Stimulated activated naive CD4-positive, alpha-beta T cell treated with Interleukin-2 at 50 U/mL for 16 hours (primary cell): Measurements from ENCODE around the gene PIK3CB.
"Not testable (repeated sequence)": the region's sequence is repeated elsewhere in the genome, so short reads cannot be mapped to it uniquely, and the experiment has no call there.

Experiments
- DNase-seq: peaks from one replicate; lab custom pipeline; 2025; lab: John Stamatoyannopoulos, UW

The PIK3CB gene

DNA sequence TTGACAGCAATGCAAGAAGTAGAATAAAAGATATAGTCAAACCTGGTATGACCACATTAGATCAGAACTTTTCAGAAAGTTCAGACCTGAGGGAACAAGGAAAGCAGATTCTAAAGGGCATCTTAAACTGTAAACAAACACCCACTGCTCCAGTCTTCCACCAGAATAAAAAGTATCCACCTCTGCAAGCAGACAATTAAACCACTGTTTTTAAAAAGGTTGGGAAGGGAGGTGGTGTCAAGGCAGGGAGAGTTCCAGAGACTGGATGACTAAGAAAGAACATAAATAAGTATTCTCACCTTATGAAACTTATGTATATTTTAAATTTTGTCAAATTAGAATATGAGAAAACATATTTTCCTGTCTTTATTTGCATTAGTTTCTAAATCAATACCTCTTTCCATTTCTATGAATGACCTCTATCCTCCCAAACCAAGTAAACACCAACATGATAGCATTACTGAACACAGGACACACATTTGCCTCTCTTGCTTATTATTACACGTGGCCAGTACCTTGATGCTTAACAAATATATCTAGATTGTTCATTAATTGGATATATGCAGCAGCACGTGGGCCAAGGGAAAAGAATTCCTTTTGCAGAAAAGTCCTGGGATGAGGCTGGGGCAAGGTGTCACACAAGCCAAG lies 31.6 kb downstream of the PIK3CB start:
- DNase-seq: no peak

DNA sequence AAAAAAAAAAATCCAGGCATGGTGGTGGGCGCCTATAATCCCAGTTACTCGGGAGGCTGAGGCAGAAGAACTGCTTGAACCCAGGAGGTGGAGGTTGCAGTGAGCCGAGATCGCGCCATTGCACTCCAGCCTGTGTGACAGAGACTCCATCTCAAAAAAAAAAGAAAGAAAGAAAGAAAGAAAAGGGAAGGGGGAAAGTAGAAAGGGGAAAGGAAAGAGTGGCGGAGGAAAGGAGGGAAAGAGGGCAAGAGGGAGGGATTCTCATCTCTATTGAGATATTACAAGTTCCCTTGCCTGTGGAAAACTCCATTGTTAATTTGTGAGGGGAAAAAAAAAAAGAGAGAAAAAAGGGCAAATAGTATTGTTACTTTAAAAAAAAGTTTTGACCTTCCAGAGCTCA lies 32.5 kb downstream of the PIK3CB start:
- not testable (repeated sequence) for DNase-seq

GRCh38 chr3:138801792-138802191 lies 32.9 kb downstream of the PIK3CB start:
- DNase-seq: no peak

- DNase-seq: no peak
Observed at GRCh38 chr3:138800248-138800647, 34.5 kb downstream of the PIK3CB start.

GRCh38 chr3:138799822-138800221 lies 34.9 kb downstream of the PIK3CB start:
- no peak for DNase-seq

- no peak for DNase-seq
Observed at GRCh38 chr3:138797508-138798038, 37.2 kb downstream of the PIK3CB start.

DNA sequence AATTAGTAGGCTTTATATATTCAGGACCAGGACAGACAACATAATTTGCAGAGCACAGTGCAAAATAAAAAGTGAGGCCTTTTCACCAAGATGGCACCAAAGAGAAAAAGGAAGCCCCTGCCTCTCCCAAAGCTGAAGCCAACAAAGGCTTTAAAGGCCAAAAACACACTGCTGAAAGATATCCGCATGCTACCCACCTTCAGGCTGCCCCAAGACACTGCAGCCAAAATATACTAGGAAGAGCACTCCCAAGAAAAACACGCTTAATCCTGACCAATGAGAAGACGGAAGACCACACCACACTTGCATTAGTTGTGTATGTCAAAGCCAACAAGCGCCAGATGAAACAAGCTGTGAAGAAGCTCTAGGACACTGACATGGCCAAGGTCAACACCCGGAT lies 38.0 kb downstream of the PIK3CB start:
- DNase-seq: no peak

DNA sequence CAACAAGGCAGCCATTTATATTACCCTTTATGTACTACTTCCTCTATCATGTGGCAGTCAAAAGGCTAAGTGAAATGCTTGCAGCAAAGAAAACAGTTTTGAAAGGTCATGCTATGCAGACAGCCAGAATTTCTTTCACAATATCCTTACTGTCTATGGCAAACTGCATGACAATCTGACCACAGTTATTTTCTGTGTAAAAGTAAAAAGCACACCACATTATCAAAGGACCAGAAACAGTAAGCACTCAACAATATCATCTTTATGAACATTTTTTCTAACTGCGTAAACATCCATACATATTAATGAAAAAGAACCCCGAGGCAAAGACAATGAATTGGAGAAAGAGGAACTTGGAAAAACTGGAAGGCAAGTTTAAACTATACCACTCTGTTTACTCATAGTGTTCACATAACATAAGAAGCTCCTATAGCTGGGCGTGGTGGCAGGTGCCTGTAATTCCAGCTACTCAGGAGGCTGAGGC lies 47.9 kb downstream of the PIK3CB start:
- DNase-seq: no peak

DNA sequence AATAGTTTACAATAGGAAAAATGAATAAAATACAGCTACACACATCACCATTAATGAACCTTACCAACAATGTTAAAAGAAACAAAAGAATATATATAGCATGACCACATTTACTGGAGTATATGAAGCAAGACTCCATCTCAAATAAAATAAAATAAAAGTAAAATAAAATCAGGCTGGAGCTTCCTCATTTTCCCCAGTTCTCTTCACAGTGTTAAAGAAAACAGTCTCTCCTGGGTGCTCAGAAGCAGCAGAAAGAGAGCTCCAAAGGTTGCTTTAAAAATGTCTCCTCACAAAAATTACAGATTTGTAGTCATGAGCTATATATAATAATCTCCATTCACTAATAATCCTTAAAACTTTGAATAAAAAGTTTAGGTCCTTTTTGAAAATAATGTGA lies 48.8 kb downstream of the PIK3CB start:
- no peak for DNase-seq

DNA sequence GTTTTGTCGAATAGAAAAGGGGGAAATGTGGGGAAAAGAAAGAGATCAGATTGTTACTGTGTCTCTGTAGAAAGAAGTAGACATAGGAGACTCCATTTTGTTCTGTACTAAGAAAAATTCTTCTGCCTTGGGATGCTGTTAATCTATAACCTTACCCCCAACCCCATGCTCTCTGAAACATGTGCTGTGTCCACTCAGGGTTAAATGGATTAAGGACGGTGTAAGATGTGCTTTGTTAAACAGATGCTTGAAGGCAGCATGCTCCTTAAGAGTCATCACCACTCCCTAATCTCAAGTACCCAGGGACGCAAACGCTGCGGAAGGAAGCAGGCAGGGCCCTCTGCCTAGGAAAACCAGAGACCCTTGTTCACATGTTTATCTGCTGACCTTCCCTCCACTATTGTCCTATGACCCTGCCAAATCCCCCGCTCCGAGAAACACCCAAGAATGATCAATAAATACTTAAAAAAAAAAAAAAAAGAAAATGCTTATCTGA lies 49.3 kb downstream of the PIK3CB start:
- DNase-seq: not testable (repeated sequence)

DNA sequence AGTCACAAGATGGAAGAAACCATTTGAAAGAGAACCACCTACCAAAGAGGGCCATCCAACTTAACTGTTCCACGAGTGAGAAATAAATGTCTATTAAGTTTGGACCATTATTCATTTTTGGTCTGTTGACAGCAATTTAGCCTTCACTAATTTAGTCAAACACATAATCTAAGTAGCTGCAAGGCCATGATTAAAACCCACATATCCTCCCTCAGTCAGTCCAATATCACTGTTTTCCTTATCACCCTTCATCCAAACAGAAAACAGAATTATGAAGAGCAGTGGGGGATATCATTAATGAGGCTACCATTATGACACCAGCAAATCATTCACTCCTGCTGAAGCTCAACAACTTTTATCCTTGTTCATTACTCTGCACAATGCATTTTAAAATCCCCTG lies 52.0 kb downstream of the PIK3CB start:
- DNase-seq: no peak

GRCh38 chr3:138781012-138781470 lies 53.7 kb downstream of the PIK3CB start:
- peak; percentile 18 for DNase-seq

GRCh38 chr3:138778643-138779042 lies 56.1 kb downstream of the PIK3CB start:
- no peak for DNase-seq

DNA sequence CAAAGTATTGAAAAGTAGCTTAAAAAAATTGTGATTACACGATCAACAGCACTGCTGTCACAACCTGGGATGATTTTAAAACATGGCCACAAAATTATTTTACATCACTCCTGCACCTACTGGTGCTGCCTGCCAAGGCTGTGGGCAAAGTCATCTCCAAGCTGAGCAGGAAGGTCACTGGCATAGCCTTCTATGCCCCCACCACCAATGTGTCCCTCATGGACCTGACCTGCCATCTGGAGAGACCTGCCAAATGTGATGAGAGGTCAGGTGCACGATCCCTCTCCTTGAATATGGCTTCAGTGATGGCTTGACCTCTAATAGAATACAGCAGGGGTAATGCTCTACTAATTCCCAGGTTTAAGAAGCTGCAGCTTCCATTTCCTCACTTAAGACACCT lies 57.8 kb downstream of the PIK3CB start:
- no peak for DNase-seq

DNA sequence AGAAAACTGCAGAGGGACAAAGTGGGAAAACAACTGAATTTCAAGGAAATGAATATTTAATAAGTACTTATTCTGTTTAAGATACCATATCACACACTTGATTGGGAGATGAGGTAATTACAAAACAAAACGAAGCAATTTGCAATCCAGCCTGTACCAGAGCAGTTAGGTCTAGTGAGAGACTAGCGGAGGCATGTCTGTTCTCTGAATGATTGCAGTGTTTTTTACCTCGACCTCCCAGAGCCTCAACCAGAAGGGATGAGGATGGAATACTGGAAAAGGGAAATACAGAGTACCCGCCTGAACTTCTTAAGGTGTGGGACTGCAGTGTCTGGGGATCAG lies 59.5 kb downstream of the PIK3CB start:
- no peak for DNase-seq

DNA sequence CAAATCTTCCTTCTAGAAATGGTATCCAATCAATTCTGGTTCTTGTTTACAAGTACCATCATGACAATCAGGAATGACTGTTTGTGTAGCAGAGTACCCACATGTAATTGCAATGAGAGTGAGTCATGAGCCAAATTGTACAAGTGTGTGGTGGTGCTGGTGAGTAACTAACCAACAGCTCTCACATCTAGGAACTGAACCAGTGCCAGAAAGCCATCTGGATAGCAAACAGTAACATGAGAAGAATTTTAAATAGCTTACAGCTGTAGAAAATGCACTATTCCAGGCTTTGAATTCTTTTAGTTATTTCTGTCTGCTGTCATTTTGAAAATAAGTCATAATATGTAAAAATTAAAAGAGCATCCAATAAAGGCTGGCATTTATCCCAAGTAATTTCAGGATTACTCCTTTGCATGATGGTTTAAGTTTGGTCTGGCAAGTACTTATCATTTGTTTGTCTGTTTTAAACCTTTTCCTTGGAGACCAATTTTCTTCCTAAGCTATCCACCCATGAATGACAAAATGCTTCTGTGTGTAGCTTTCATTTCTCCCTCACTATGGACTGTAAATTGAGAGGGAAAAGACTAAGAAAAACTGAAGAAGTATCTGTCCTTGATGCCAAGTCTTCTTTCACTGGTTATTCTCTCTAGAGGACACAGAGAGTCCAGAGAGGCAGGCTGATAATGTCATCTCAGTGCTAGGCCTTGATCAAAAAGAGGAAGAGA lies 60.0 kb downstream of the PIK3CB start:
- DNase-seq: no peak

- no peak for DNase-seq
Observed at GRCh38 chr3:138771585-138771984, 63.1 kb downstream of the PIK3CB start.

DNA sequence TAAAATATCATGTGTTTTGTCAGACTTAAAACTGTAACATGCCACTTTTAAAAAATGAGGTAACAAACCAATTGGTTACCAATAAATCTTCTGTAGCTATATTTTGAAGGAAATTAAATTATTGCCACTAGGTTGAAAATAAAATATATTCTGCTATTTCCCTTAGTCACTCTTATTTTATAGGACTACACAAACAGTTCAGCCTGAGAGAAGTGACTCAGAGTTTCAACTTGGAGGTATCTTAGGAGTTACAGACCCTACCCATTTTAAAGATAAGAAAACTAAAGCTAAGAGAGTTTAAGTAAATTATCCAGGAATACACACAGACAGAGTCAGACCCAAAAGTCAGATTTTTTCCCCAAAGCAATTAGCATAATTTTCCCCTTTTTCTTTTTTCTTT lies 65.1 kb downstream of the PIK3CB start:
- no peak for DNase-seq

DNA sequence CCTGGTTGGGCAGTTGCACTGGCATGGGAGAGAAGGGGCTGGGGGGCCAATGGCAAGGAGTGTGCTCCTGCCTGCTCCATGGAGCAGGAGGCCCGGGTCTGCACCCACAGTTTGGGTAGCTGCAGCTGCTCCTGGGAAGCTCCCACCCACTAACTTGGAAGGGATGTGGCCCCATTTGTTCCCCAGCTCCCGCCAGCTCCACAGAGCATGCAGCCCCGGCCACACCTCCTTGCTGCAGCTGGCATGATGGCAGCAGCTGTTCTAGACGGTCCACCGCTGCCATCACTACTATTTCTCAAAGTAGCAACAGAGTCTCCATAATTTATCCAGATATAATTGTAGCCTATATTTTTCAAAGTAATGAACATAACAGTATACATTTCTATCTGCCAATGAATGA lies 65.8 kb downstream of the PIK3CB start:
- no peak for DNase-seq

GRCh38 chr3:138768125-138768524 lies 66.6 kb downstream of the PIK3CB start:
- DNase-seq: no peak

GRCh38 chr3:138767498-138768104 lies 67.1 kb downstream of the PIK3CB start:
- DNase-seq: no peak

DNA sequence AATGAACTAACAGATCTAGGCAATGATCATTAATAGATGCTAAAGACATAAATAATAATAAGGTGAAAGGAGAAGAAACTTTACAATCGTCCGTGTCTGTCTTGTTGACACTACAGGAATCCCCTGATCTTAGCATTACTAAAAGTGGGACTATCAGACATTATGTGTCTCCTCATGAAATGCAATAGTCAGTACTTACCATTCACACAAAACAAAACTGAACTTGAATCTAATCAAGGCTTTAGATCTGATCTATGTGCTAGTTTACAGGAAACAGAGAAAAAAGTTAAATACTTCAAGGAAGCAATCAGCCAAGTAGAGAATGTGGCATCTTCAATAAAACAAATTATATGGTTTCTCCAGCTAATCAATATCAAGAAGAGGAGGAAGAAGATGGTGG lies 73.7 kb downstream of the PIK3CB start:
- DNase-seq: no peak

DNA sequence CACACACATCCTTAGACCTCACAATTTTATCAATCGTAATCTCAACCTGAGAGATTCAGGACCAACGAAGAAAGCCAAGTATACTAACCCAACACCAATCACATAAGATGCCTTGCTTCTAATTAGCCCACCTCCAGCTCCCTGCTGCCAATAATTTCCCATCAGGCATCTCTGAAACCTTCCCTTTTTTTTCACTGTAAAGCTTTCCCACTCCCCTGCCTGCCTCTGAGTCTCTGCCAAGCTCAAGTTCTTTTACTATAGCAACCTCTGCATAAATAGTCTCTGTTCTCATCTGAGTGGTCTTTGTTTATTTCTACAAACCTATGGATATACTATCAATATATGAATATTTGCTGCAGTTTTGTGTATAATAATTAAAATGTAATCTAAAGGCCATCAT lies 86.5 kb downstream of the PIK3CB start:
- no peak for DNase-seq
